GM03348 (cell line): ENCODE data around the gene VPS51.

Experiments used
- DNase-seq: peaks from one replicate; pipeline ENCODE4 v3.0.0; 2012; ENCODE audit warnings: low spot score

The VPS51 gene

GRCh38 chr11:65095974-65096806, at the start of gene VPS51:
TSS of gene VPS51 (plus strand) at chr11:65096214. CDS start at chr11:65096251, 37 bp downstream.
- peak; percentile 95 for DNase-seq

- DNase-seq: peak; percentile 72
Measured at GRCh38 chr11:65047581-65048422, 48.2 kb upstream of the VPS51 start.

GRCh38 chr11:65051398-65051858, 44.6 kb upstream of the VPS51 start:
- DNase-seq: no peak

- DNase-seq: no peak
Measured at GRCh38 chr11:65053827-65054508, 42.0 kb upstream of the VPS51 start.

- no peak for DNase-seq
Measured at GRCh38 chr11:65055538-65055937, 40.5 kb upstream of the VPS51 start.

GRCh38 chr11:65056999-65057398, 39.0 kb upstream of the VPS51 start:
- no peak for DNase-seq

- no peak for DNase-seq
Measured at GRCh38 chr11:65057526-65057925, 38.5 kb upstream of the VPS51 start.

- DNase-seq: no peak
Measured at GRCh38 chr11:65058012-65058411, 38.0 kb upstream of the VPS51 start.

- no peak for DNase-seq
Measured at GRCh38 chr11:65058419-65059054, 37.5 kb upstream of the VPS51 start, which contains the start of gene NAALADL1. TSS of gene NAALADL1 (minus strand) at chr11:65058553. CDS start at chr11:65058521, 32 bp downstream.

GRCh38 chr11:65059523-65059922, 36.5 kb upstream of the VPS51 start:
- no peak for DNase-seq

GRCh38 chr11:65059959-65060824, 35.8 kb upstream of the VPS51 start:
- no peak for DNase-seq

GRCh38 chr11:65060913-65061408, 35.1 kb upstream of the VPS51 start:
- DNase-seq: no peak

GRCh38 chr11:65063532-65063931, 32.5 kb upstream of the VPS51 start:
- DNase-seq: no peak

- DNase-seq: no peak
Measured at GRCh38 chr11:65064847-65065240, 31.2 kb upstream of the VPS51 start.

- DNase-seq: no peak
Measured at GRCh38 chr11:65065851-65066250, 30.2 kb upstream of the VPS51 start.

- DNase-seq: no peak
Measured at GRCh38 chr11:65066315-65066714, 29.7 kb upstream of the VPS51 start.

GRCh38 chr11:65066805-65067291, 29.2 kb upstream of the VPS51 start:
- DNase-seq: no peak

GRCh38 chr11:65067446-65067845, 28.6 kb upstream of the VPS51 start:
- DNase-seq: no peak

- no peak for DNase-seq
Measured at GRCh38 chr11:65069217-65069616, 26.8 kb upstream of the VPS51 start.

- DNase-seq: no peak
Measured at GRCh38 chr11:65071907-65072630, 23.9 kb upstream of the VPS51 start.
